H9 (cell line): ENCODE measurements around the gene PITPNM3. TPM values are rescaled to one million over a fixed set of nuclear protein-coding genes. Genes with fewer than 3 reads are reported as not detected.

Source experiments
- DNase-seq: peaks from one replicate; pipeline ENCODE4 v3.0.0-alpha.2; 2017
- H2AFZ ChIP-seq: one replicate; pipeline ENCODE4 v1.6.1; 2013; ENCODE audit warnings: mild to moderate bottlenecking, low read length, control low read depth, moderate library complexity
- H2AK5ac ChIP-seq: 2 replicates; pipeline ENCODE4 v1.6.1; 2013; ENCODE audit warnings: low read length, control low read depth, mixed read lengths; ENCODE audit not compliant: insufficient read length
- H2BK120ac ChIP-seq: one replicate; pipeline ENCODE4 v1.6.1; 2013; ENCODE audit warnings: low read depth, mild to moderate bottlenecking, low read length, control low read depth, inconsistent platforms; ENCODE audit not compliant: poor library complexity, severe bottlenecking
- H2BK12ac ChIP-seq: 2 replicates; pipeline ENCODE4 v1.6.1; 2013; ENCODE audit warnings: low read length, control low read depth, mixed read lengths, low read depth; ENCODE audit not compliant: insufficient read length
- H2BK15ac ChIP-seq: 2 replicates; pipeline ENCODE4 v1.6.1; 2013; ENCODE audit warnings: low read depth, low read length, control low read depth
- H2BK20ac ChIP-seq: one replicate; pipeline ENCODE4 v1.6.1; 2013; ENCODE audit warnings: low read depth, mild to moderate bottlenecking, low read length, control low read depth, inconsistent platforms; ENCODE audit not compliant: poor library complexity, severe bottlenecking
- H2BK5ac ChIP-seq: 2 replicates; pipeline ENCODE4 v1.6.1; 2013; ENCODE audit warnings: low read length, control low read depth, mixed read lengths; ENCODE audit not compliant: insufficient read length
- H3K14ac ChIP-seq: 2 replicates; pipeline ENCODE4 v1.6.1; 2013; ENCODE audit warnings: low read length, control low read depth; ENCODE audit not compliant: insufficient read depth
- H3K18ac ChIP-seq: 2 replicates; pipeline ENCODE4 v1.6.1; 2013; ENCODE audit warnings: low read depth, mild to moderate bottlenecking, mixed read lengths, low read length, control low read depth; ENCODE audit not compliant: insufficient read length
- H3K23ac ChIP-seq: 2 replicates; pipeline ENCODE4 v1.6.1; 2013; ENCODE audit warnings: low read length, control low read depth, mixed read lengths, low read depth; ENCODE audit not compliant: insufficient read length
- H3K23me2 ChIP-seq: 2 replicates; pipeline ENCODE4 v1.6.1; 2013; ENCODE audit warnings: low read depth, mild to moderate bottlenecking, mixed read lengths, low read length, control low read depth; ENCODE audit not compliant: insufficient read length, poor library complexity, severe bottlenecking
- H3K27ac ChIP-seq: 2 replicates; pipeline ENCODE4 v1.5.1; 2013; ENCODE audit warnings: low read length, control low read depth, mixed read lengths, low read depth; ENCODE audit not compliant: insufficient read length
- H3K27me3 ChIP-seq: 2 replicates; pipeline ENCODE4 v1.6.1; 2013; ENCODE audit warnings: low read length, control low read depth, inconsistent platforms; ENCODE audit not compliant: insufficient read depth
- H3K4ac ChIP-seq: 2 replicates; pipeline ENCODE4 v1.6.1; 2013; ENCODE audit warnings: low read depth, mild to moderate bottlenecking, control low read depth, inconsistent platforms, low read length, moderate library complexity
- H3K4me1 ChIP-seq: 2 replicates; pipeline ENCODE4 v1.6.1; 2013; ENCODE audit warnings: low read length, control low read depth, inconsistent platforms; ENCODE audit not compliant: insufficient read depth
- H3K4me2 ChIP-seq: 2 replicates; pipeline ENCODE4 v1.6.1; 2013; ENCODE audit warnings: low read length, control low read depth, mixed read lengths; ENCODE audit not compliant: insufficient read length, insufficient read depth
- H3K56ac ChIP-seq: 2 replicates; pipeline ENCODE4 v1.6.1; 2013; ENCODE audit warnings: low read depth, mild to moderate bottlenecking, mixed read lengths, low read length, control low read depth; ENCODE audit not compliant: insufficient read length
- H3K79me1 ChIP-seq: 2 replicates; pipeline ENCODE4 v1.6.1; 2013; ENCODE audit warnings: low read depth, mild to moderate bottlenecking, moderate library complexity, low read length, control low read depth, inconsistent platforms; ENCODE audit not compliant: insufficient read depth, poor library complexity, severe bottlenecking
- H3K79me2 ChIP-seq: 2 replicates; pipeline ENCODE4 v1.6.1; 2013; ENCODE audit warnings: low read length, control low read depth, inconsistent platforms; ENCODE audit not compliant: insufficient read depth
- H3K9ac ChIP-seq: 2 replicates; pipeline ENCODE4 v1.6.1; 2013; ENCODE audit warnings: low read length, control low read depth, mixed read lengths; ENCODE audit not compliant: insufficient read length; ENCODE audit errors: extremely low read depth
- H3K9me3 ChIP-seq: one replicate; pipeline ENCODE4 v1.6.1; 2013; ENCODE audit warnings: low read depth, low read length, inconsistent platforms; ENCODE audit not compliant: control insufficient read depth
- H3T11ph ChIP-seq: one replicate; pipeline ENCODE4 v1.6.1; 2013; ENCODE audit warnings: mild to moderate bottlenecking, low read length, control low read depth, inconsistent platforms
- H4K20me1 ChIP-seq: one replicate; pipeline ENCODE4 v1.6.1; 2013; ENCODE audit not compliant: control insufficient read depth, insufficient read length, insufficient read depth
- H4K5ac ChIP-seq: 2 replicates; pipeline ENCODE4 v1.6.1; 2013; ENCODE audit warnings: low read depth, mild to moderate bottlenecking, mixed read lengths, low read length, control low read depth; ENCODE audit not compliant: insufficient read length
- H4K8ac ChIP-seq: replicated peaks from 2 replicates; pipeline ENCODE4 v1.6.1; 2013; ENCODE audit warnings: low read length, control low read depth, mixed read lengths, low read depth; ENCODE audit not compliant: insufficient read length
- H4K91ac ChIP-seq: 2 replicates; pipeline ENCODE4 v1.6.1; 2013; ENCODE audit warnings: low read depth, mild to moderate bottlenecking, moderate library complexity, mixed read lengths, low read length, control low read depth; ENCODE audit not compliant: insufficient read length
- H3K27ac Mint-ChIP-seq, 3 experiments: 2 replicates in 2 of 3; 3 replicates in 1 of 3; pipeline ENCODE4 v1.8.0; 2020 to 2021; ENCODE audit warnings: mixed read lengths in 3 of 3, mild to moderate bottlenecking in 1 of 3, moderate library complexity in 1 of 3
- H3K27me3 Mint-ChIP-seq: 2 replicates; pipeline ENCODE4 v1.8.0; 2021; ENCODE audit warnings: low read depth, mild to moderate bottlenecking, moderate library complexity, mixed read lengths
- H3K36me3 Mint-ChIP-seq, 3 experiments: 2 replicates in 2 of 3; 3 replicates in 1 of 3; pipeline ENCODE4 v1.8.0; 2020 to 2021; ENCODE audit warnings: low read depth in 3 of 3, mixed read lengths in 3 of 3; ENCODE audit not compliant: insufficient read depth in 1 of 3
- H3K4me1 Mint-ChIP-seq, 2 experiments: 2 replicates each; pipeline ENCODE4 v1.8.0; 2020; ENCODE audit warnings: mixed read lengths in 2 of 2
- H3K4me3 Mint-ChIP-seq, 2 experiments: 2 replicates in 1 of 2; 3 replicates in 1 of 2; pipeline ENCODE4 v1.8.0; 2020 to 2021; ENCODE audit warnings: mild to moderate bottlenecking in 2 of 2, mixed read lengths in 2 of 2, moderate library complexity in 1 of 2
- H3K9me3 Mint-ChIP-seq, 2 experiments: 2 replicates in 1 of 2; 3 replicates in 1 of 2; pipeline ENCODE4 v1.8.0; 2020; ENCODE audit warnings: mild to moderate bottlenecking in 2 of 2, mixed read lengths in 2 of 2, moderate library complexity in 1 of 2
- CTCF ChIP-seq: fragments of 200-600 bp; sonication (generic); conservative IDR thresholded peaks from 3 replicates; pipeline ENCODE4 v1.8.0; 2021; ENCODE audit warnings: antibody characterized with exemption, mild to moderate bottlenecking
- WGBS: extraction: QIAGEN DNeasy Blood & Tissue Kit; methylation state at CpG from one replicate; pipeline ENCODE4 v1.1.7; 2013; ENCODE audit warnings: missing lambda C conversion rate, low lambda C conversion rate, mixed read lengths; ENCODE audit not compliant: insufficient read length; ENCODE audit errors: extremely low coverage; 5-methylcytosine and 5-hydroxymethylcytosine counted together
- total RNA-seq: library from RNA; stranded (reverse); gene quantifications from 2 replicates; pipeline ENCODE4 v1.2.1, GENCODE V29; 2021

Gene PITPNM3
- total RNA-seq, 1 experiment from 2014 or later = 3.4 TPM

- WGBS = no CpG with 5 or more reads among the region's 9 CpGs
- no peak overlapping the region for H3K14ac ChIP-seq
- DNase-seq = no peak
- no peak overlapping the region for H3K23ac ChIP-seq
- H4K8ac ChIP-seq = no peak overlapping the region
- H4K91ac ChIP-seq = no peak overlapping the region
- H4K5ac ChIP-seq = no peak overlapping the region
- no peaks in the 10 kb centered on the region; the same call in 1 of the 2 replicates for H3K27me3 ChIP-seq
- no peaks in the 10 kb centered on the region for H4K20me1 ChIP-seq
- H3K23me2 ChIP-seq = no peaks in the 10 kb centered on the region
- no peak overlapping the region for H2BK20ac ChIP-seq
- H3K9me3 ChIP-seq = no peaks in the 10 kb centered on the region
- H2BK5ac ChIP-seq = no peak overlapping the region
- H2BK120ac ChIP-seq = no peak overlapping the region
- H3K79me2 ChIP-seq = no peaks in the 10 kb centered on the region
- Mint-ChIP-seq H3K36me3 (no peaks in the 10 kb centered on the region), H3K4me1 (peaks cover 46 to 58% of the 10 kb centered on the region in 2 experiments), H3K27me3 (peaks cover 26% of the 10 kb centered on the region), H3K9me3 (no peaks in the 10 kb centered on the region), H3K27ac (peak overlapping the region in 2 of 3 experiments; percentile 22 to 39; a peak in 1 of 7 replicates), H3K4me3 (no peak overlapping the region)
- no peak overlapping the region for H3K56ac ChIP-seq
- no peak overlapping the region for H2BK12ac ChIP-seq
- no peak overlapping the region for H3K9ac ChIP-seq
- peaks cover 4% of the 10 kb centered on the region; the same call in 1 of the 2 replicates for H3K4me1 ChIP-seq
- H3K18ac ChIP-seq = no peak overlapping the region
- no peaks in the 10 kb centered on the region for H3K79me1 ChIP-seq
- no peak overlapping the region for H2AK5ac ChIP-seq
- H3T11ph ChIP-seq = no peak overlapping the region
- no peak; the same call in 2 of the 3 replicates for TF ChIP-seq CTCF
- H2AFZ ChIP-seq = no peak overlapping the region
- no peak overlapping the region for H2BK15ac ChIP-seq
- H3K27ac ChIP-seq = no peak overlapping the region
- no peak overlapping the region for H3K4me2 ChIP-seq
- no peak overlapping the region for H3K4ac ChIP-seq
Observed at GRCh38 chr17:6549384-6550036, 6.8 kb downstream of the PITPNM3 start.
